Inferior parietal cortex (tissue), 1 donor: ENCODE data around the gene IGFN1.
"Not testable (repeated sequence)": the region's sequence is repeated elsewhere in the genome, so short reads cannot be mapped to it uniquely, and the experiment has no call there.

ENCODE experiments used
- DNase-seq: peaks from one replicate; pipeline ENCODE4 v3.0.0-alpha.2; 2016; ENCODE audit errors: extremely low spot score

The IGFN1 gene

DNA sequence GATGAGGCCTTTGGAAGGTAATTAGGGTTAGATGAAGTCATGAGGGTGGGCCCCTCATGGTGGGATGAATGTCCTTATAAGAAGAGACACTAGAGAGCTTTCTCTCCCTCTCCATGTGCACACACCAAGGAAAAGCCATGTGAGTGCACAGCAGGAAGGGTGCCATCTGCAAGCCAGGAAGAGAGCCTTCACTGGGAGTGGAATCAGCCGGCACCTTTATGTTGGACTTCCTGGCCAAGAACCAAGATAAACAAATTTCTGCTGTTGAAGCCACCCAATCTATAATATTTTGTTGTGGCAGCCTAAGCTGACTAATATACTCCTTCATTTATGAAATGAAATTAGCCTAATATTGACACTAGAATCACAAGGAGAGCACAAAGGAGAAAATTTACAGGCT is 54.5 kb downstream of the IGFN1 start:
- DNase-seq, result no peak

DNA sequence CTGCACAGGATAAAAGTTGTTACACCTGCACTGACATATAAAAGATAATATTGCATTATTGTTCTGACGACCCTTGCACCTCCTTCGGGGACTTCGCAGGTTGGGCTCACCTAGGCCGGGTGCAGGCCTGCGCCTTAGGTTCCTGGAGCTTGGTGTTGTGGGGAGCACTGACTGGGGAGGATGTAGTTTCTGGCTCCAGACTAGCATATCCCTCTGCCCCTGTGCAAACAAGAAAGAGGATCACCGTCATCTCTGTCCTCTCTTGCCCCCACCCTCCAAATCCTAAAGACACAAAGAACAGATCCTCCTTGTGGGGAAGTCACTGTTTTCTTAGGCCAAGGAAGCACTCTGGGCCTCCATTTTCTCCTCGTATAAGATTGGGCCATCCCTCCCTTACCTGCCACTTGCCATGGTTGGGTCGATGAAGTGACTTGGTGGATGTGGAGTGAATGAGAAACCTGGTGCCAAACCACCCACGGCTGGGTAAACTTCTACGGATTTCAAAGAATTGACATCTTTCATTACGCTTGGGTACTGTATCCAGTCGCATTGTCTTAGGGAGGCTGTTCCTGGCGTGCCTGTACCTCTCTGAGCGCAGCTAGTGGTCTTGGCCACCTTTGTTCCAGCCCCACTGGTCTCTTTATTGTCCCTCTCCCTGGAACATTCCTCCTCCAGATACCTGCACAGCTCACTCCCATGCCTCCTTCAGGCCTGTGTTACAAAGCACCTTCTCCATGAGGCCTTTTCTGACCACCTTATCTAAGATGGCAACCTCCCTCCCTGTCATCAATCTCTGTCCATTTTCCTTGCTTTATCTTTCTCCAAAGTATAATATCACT is 58.3 kb downstream of the IGFN1 start:
- no peak for DNase-seq

DNA sequence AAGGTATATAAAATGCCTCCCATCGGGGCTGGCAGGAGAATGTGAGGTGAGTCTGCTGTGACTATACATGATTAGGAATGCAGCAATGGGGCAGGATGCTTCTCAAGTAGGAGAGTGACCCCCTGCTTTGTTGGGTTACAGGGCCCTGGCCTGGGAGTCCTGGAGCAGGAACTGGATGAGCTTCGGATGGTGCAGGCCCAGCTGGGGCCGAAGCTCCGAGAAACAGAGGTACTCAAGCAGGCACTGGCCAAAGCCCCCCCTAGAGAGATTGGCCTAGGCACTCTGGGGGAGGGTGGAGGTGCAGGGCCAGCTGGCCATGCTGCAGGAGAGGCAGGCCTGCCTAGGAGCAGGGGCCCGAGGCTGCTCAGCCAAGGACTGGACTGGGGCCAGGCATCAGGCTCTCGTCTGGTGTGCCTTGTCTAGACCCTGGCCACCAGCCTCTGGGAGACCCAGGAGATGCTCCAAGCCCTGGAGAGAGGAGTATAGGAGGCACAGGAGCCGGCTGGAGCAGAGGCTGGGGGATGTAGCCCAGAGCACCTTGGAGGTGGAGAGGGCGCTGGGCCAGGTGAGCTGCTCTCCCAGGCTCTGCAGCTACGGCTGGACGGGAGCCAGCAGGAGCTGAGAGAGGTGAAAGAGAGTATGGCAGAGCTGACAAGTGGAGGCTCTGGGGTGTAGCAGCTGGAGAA is 59.8 kb downstream of the IGFN1 start:
- no peak for DNase-seq

DNA sequence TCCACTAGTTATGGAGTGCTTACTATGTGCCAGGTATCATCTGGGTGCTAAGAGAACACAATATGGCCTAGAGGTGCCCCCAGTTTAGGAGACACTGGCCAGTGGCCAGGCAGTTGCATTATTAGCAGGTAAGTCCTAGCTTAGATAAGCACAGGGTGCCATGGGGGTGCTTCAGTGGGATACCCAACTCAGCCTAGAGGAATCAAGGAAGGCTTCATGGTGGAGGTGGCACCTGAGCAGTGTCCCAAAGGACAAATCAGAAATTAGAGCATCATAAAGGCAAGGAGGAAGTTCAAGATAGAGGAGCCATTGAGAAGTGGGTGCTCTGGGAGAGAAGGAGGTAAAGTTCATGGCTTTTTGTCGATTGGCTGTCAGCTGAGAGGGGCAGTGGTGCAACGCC is 60.8 kb downstream of the IGFN1 start:
- DNase-seq, result no peak

DNA sequence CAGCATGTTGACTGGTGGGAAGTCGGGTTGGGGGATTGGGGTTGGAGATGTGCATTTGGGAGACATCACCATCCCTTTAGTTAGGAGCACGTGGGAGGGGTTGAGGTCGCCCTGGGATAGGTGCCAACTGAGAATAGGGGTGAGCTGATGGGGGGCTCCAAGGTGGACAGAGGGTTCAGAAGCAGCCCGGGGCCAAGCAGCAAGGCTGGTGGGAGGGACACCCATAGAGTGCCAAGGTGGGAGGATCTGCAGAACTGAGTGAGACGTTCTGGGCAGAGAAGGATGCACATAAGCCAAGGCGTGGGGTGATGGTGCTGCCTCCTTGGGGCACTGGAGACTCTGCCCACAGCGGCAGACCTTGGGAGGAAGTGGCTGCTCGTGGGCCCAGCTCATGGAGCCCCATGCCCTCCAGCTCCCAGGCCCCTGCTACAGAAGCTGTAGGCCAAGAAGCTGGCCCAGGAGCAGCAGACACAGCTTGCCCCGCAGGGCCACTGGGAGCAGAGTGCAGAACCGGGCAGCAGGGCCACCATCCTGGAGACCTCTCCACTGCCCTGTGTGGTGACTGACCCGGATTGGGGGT is 61.3 kb downstream of the IGFN1 start:
- DNase-seq, result no peak

DNA sequence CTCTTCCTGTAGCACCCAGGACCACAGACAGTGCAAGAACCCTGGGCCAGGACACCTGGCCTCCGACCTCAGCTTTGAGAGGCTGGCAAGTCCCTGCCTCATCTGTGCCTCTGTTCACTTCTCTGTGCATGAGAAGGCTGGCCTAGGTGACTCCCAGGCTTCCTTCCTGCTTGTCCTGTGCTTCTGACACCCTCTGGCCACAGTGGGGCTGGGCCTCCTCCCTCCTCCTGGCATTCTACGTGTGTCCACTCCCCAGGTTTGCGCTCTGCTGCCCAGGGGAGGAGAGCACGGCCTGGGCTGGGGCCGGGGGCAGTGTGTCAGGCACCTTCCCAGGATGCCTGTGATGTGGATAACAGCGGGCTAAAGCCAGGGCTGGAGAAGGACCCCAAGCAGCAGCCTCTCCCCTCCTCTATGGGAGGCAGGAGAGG is 62.3 kb downstream of the IGFN1 start:
- no peak for DNase-seq

DNA sequence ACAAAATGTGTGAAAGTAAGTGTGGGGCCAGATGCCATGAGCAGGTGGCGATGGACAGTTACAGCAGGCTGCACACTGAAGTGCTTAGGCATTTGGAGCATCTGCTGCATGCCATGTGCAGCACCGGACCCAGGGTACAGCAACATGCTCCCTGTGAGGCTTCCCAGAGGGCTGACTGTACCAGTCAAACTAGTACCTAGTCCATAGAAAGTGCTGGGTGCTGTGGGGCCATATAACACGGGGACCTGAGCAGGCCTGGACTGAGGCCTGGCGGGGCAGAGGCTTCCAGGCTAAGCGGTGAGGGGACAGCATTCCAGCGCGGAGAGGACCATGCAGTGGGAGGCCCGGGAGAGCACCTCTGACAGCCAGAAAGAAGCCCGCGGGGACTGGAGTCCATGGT is 62.8 kb downstream of the IGFN1 start:
- no peak for DNase-seq

DNA sequence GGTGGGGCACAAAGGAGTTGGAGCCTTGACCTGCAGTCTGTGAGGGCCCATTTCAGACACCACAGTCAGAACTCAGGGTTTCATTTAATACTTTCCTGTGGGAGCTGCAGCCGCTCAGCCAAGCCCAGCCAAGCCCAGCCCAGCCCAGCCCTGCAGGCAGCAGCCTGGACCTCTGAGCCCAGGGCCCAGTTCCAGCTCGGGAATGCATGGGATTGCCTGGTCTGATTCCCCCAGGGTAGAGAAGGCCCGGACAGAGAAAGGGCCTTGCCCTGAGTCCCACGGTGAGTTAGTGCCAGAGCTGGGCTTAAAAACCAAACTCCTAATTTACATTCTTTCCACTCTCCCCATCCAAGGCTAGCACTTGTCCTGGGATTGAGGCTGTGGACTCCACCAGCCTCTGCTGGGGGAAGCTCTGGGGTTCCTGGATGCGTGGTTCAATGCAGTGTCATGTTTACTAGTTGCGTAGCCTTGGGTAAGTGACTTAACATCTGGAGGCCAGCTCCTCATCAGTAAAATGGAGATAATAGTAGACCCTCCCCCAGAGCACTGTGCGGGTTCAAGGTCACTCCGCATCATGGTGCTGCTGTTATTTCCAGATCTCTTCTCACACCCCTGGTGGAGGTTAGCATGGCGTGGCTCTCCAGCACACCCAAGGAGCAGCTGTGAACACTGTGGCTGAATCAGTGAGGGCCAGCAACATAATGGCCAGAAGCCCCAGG is 63.4 kb downstream of the IGFN1 start:
- no peak for DNase-seq

DNA sequence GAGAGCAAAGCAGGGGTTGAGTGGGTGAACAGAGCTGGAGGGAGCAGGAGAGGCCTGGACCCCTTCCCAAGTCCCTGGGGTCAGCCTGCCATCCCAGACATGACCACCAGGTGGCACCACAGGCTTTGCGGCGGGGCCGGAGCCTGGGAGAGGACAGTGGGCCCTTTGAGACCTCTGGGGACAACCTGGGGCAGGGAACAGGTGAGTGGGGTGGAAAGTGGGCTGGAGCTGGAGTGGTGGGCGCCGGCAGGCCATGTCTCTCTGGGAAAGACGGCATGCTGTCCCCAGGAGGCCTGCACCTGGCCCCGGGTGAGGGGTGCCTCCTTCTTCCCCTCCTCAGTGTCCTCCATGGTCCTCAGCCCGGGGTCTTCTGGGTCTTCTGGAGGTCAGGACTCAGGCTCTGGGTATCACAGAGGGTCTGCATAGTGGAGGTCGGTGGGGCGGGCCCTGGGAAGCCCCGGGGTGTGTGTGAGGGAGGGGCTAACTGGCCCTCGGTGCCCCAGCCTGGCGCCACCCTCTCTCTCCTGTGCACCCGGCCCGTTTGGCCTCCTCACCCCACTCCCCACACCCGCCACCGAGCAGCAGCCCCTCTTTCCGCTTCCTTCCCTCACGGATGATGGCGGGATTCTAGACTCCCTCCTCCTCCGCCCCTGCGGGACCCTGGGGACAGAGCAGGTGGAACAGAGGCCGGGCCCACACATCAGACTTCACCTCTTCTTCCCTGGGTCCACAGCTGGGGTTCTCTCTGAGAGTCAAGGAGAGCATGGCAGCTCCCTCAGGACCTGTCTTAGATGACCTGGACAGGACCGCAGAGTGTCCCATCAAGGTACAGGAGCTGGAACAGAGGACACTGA is 64.2 kb downstream of the IGFN1 start:
- DNase-seq, result peak; percentile 69

DNA sequence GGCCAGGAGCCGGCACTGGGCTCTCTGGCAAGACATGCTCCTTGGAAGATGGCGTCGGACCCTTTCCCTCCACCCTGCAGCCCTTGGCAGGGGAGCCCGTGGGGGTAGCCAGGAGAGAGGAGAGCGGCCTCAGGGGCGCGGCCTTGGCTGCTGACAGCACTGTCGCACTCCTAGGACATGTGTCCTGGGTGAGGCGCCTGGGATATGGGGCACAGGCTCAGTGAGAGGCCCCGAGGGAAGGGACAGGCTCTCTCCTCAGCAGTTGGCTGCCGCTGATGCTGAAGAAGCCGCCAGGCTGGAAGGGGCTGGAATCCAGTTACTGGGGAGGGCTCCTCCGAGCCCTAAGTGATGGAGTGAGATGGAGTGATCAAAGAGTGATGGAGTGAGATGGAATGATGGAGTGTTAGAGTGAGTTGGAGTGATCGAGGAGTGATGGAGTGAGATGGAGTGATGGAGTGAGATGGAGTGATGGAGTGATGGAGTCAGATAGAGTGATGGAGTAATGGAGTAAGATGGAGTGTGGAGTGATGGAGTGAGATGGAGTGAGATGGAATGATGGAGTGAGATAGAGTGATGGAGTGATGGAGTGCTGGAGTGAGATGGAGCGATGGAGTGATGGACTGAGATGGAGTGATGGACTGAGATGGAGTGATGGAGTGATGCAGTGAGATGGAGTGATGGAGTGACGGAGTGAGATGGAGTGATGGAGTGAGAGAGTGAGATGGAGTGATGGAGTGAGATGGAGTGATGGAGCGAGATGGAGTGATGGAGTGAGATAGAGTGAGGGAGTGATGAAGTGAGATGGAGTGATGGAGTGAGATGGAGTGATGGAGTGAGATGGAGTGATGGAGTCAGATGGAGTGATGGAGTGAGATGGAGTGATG is 65.1 kb downstream of the IGFN1 start:
- DNase-seq, result no peak

DNA sequence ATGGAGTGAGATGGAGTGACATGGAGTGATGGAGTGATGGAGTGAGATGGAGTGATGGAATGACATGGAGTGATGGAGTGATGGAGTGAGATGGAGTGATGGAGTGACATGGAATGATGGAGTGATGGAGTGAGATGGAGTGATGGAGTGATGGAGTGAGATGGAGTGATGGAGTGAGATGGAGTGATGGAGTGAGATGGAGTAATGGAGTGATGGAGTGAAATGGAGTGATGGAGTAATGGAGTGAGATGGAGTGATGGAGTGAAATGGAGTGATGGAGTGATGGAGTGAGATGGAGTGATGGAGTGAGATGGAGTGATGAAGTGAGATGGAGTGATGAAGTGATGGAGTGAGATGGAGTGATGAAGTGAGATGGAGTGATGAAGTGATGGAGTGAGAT is 67.5 kb downstream of the IGFN1 start:
- not testable (repeated sequence) for DNase-seq

DNA sequence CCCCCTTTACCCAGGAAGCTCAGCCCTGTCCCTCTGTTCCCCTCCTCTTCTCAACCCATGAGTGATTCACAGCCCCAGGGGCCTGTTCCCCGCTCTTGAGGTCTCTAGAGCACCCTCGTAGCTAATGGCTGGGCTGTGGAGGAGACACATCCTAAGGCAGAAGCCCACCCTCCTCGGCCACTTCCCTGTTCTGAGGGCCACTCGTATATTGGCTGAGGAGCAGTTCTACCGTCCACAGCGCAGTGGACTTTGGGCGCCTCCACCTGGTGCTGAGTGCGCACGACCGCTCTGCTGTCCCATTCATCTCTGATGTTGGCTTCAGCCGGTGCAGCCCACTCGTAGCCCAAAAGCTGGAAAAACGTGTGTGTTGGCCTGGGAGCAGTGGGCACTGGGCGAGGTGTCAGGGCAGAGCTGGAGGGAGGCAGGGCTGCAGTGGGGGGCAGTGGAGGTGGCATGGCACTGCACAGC is 68.2 kb downstream of the IGFN1 start:
- no peak for DNase-seq

DNA sequence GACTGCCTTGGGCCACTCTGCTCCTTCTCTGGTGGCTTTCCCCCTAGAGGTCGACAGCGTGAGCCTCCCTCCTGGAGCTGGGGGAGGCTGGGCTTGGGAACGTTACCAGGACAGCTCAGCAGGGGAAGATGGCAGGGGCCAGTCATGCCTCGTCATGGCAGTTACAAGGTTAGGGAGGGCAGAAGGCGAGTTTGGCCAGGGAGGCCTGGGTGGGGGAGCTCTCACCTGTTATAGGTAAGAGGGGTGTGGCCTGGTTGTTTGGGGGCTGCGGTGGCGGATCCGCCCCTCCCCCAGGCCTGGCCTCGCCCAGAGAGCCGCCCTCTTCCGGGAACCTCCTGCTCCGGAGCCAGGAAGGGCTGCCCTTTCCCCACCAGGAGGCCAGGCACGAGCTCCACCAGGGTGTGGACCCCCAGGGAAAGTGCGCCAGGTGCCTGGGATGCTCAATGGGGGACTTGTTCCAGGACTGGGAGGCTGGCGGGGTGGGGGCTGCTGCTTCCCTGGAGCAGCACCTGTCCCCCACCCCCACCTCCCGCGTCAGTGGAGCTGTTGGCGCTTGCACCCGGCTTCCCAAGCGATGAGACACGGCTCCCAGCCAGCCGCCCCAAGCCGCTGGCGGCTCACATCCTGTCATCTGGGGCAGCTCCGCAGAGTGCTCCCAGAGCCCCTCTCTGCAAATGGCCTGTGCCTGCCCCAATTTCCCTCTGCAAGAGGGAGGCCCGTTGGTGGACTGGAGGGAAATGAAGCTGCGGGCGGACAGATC is 69.0 kb downstream of the IGFN1 start:
- DNase-seq, result no peak

DNA sequence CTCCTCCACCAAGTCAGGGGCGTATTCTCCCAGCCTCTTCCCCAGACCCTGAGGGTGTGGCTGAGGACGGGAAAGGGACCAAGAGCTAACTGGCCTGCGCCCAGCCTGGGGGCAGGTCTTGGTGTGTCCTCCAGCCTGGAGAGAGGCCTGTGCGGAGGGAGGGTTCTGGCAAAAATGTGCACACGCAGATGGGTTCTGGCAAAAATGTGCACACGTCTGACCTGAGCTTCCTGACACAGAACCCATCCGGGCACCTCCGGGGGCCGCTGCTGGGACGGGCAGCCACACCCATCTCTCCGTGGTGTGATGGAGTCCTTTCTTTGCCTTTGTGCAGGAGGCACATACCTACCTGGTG is 69.6 kb downstream of the IGFN1 start:
- DNase-seq, result no peak

DNA sequence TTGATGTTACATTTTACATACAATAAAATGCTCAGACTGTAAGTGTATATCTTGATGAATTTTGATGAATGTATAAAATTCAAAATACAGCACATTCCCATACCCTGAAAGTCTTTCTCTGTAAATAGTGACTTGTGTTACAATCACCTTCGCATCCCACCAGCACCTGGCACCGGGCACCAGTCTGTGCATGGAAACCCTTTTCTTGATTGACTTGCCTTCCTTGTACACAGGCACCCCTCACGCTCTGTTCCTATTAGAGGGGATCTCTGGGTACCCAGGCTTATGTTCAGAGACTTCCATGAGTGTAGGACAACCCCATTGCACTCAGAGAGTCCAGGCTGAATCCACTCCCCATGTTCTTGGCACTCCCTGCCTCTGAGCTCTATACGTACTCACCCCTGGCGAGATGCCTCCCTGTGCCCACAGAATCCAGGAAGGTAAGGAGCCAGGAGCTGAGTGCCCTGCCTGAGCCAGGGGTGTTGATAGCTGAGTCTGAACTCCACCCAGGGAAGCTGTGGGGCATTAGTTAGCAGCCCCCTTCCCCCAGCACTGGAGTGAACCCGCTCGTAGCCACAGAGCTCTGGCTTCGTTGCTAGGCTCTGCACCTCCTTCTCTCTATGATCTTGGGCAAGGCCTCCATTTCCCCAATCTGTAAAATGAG is 70.2 kb downstream of the IGFN1 start:
- DNase-seq, result no peak

DNA sequence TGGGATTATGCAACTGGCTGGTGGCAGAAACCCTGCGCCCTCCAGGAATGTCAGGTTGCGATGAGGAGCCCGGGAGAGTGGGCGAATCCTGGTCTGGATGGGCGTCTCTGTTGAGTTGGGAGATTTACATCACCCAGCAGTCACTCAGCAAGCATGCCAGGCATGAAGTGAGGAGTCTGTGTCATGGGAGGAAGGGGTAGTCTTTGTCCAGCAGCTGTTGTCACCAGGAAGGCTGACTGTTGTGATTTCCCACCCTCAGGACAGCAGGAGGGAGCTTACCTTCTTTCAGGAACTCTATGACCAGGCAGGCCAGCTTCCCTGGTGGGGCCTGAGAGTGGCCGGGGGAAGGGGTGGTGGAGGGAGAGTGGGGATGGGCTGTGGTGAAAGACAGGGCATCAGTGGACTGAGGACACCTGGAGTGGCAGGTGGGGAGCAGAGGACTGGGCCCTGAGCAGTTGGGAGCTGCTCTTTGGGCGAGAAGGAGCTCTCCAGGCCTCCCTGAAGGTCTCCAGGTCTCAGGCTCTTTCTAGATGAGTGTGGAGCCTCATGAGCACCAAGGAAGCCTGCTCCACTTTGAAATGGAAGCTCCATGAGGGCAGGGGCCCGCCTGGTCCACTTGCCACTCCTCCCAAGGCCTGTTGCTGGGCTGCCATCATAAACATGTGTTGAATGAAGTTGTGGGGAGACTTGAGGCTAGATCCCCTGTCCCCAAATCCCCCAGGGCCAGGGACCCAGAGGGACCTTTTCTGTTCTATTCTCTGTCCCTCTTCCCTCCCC is 71.3 kb downstream of the IGFN1 start:
- no peak for DNase-seq

DNA sequence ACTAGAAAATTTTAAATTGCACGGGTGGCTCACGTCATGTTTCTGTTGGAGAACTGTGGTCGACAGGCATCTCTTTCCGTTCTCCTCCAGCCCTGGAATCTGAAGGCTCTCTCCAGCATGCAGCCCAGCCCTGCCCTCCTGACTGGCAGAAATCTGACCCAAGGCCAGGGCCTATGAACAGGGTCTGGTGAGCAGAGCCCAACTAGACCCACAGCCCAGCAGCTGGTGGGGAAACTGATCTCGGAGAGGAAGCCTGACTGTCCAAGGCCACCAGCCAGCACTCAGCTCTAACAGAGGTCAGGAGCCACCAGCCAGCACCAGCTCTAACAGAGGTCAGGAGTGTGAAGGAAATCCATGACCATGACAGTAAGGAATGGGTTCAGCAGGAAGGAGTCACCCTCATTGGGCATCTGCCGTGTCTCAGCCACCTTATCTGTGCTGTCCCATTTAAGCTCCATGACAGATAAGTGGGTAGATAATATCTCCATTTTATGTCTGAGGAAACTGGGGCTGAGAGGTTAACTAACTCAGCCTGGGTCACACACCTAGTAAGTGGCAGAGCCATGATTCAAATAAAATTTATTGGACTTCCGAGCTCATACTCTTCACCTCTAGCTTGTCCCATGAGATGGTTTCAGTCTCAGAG is 72.5 kb downstream of the IGFN1 start:
- DNase-seq, result no peak

DNA sequence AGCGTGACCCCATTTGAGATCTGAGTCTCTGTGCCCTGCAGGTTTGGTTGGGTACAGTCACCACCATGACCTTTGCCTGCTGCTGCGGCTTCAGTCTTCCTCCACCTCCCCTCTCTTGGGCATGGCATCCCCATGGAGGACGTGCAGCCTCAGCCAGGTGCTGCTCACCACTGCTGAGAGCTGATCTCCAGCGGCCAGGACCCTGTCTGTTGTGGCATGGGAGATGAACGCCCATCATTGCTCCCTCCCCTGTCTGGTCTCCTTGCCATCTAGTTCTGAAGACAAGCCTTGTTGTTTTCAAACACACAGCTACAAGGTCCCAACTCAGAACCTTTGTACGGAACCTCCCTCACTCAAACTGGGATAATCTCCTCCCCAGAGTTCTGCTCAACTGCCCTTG is 73.4 kb downstream of the IGFN1 start:
- DNase-seq, result no peak
